Spleen (tissue), 7 donors: ENCODE data around the gene RBM10.

ENCODE experiments used
- CTCF ChIP-seq, 11 experiments: fragments of 200-600 bp in 7 of 11; fragments of 450-650 bp in 4 of 11; sonication (generic) in 4 of 11; IDR thresholded peaks in 8 of 11; conservative IDR thresholded peaks in 3 of 11; 1 replicate in 7 of 11; 2 replicates in 4 of 11; pipeline versions ENCODE4 v1.4.0 to v1.8.0; 2016 to 2021; ENCODE audit warnings: antibody characterized with exemption in 11 of 11, inconsistent platforms in 4 of 11, mild to moderate bottlenecking in 1 of 11
- POLR2A ChIP-seq, 3 donors: fragments of 450-650 bp; IDR thresholded peaks; one replicate each; pipeline ENCODE4 v1.5.1; 2017; ENCODE audit warnings: antibody characterized with exemption in 3 of 3, mild to moderate bottlenecking in 1 of 3
- POLR2AphosphoS5 ChIP-seq, 3 donors: sonication (generic); formaldehyde crosslinking; IDR thresholded peaks; one replicate each; pipeline ENCODE4 v1.5.1; 2017; ENCODE audit warnings: antibody characterized with exemption in 3 of 3
- donor health status: DM: no; HTN: no; CAD: no; lungs with moderate emphysema.
- donor health status: DM: no; HTN: no; CAD: no.
- donor health status: DM: no; HTN: no; CAD: no.

GRCh38 chrX:47224896-47225290 is 79.9 kb downstream of the RBM10 start:
- TF ChIP-seq CTCF (IDR thresholded peaks at IDR 0.05 in 8 of 11, conservative IDR thresholded peaks at IDR 0.05 in 3 of 11) (no peak), POLR2A (IDR thresholded peaks at IDR 0.05) (no peak), POLR2AphosphoS5 (IDR thresholded peaks at IDR 0.05) (no peak)
